GM20431 (cell line): Measurements from ENCODE around the gene RNH1.

Experiments
- in situ Hi-C: fragments of 300-500 bp; cut with MseI, MboI; formaldehyde crosslinking; loops from one replicate; pipeline ENCODE4 v1.15.0; 2020; ENCODE audit warnings: low sequenced_read_pairs; ENCODE audit not compliant: unreplicated experiment

RNH1 gene

GRCh38 chr11:538431-539051 is 31.5 kb upstream of the RNH1 start:
- in situ Hi-C loops, result no loop called here

DNA sequence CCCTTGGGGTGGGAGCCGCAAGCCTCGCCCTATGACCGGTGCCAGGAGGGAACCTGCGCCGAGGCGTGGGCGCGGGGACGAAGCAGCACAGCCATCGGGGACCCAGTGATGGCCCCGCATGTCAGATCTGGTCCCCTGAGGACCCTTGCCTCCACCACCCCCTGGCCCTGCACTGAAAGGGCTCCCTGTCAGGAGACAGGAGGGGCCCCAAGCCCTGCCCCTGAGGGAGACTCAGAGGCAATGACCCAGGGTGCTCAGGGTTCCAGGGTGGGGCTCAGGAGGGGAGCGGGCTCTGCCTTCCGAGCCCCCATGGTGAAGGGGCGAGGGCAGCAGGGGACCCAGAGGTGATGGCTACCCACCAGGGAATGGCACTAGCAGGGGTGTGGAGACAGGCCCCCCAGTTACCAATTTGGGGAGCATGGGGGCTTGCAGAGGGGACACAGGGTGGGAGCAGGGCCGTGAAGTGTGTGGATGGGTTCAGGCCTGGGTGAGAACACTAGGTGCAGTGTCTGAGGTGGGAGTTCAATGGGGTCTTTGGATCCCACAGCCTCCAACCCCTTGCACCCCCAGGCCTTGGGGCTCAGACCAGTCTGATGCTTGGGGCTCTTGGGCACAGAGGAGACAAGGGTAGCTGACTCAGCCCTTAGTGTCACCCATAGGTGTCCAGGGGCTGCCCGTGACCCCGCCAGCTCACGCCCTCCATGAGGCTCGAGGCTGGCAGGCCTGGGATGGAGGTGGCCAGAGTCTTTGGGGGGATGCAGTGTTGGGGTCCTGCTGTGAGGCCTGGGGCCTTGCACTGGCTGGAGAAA is 30.8 kb upstream of the RNH1 start:
- in situ Hi-C loops, result no loop called here

DNA sequence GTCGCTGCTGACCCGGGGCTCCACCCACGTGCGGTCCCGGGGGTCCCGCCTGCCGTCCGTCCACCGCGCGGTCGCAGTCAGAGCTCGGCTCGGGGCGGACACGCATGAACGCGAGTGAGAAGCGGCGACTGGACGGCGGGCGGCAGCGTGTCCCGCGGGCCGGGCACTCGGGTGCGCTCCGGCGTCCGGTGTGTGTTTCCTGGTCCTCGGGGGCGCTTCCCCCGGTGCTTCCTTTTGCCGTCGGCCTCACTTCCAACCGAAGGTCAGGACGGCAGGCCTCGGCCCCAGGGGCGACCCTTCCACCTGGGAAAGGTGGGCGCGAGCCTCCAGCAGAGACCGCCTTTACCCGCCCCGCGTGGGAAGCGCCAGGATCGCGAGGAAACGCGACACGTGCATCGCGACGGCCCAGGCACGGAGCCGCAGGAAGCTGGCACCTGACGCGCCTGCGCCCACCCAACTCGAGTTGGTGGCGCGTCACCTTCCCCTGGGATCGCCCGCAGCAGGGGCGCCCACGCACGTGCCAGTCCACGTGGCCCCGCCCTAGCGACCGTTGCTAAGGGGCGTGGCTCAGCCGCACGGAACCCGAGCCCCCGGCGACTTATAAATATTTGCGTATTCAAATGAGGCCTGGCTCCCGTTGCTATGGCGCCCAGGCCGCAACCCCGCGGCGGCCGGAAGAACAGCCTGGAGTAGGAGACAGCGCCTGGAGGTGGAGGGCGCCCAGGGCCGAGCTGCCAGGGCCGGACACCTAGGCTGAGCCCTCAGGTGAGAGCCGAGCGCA is 30.0 kb upstream of the RNH1 start, which contains the start of gene LRRC56:
LRRC56 (plus strand) TSS at position 687 of the 781 bp plus-strand sequence. CDS start 3,158 bp downstream, outside the sequence.
- in situ Hi-C loops, result no loop called here

DNA sequence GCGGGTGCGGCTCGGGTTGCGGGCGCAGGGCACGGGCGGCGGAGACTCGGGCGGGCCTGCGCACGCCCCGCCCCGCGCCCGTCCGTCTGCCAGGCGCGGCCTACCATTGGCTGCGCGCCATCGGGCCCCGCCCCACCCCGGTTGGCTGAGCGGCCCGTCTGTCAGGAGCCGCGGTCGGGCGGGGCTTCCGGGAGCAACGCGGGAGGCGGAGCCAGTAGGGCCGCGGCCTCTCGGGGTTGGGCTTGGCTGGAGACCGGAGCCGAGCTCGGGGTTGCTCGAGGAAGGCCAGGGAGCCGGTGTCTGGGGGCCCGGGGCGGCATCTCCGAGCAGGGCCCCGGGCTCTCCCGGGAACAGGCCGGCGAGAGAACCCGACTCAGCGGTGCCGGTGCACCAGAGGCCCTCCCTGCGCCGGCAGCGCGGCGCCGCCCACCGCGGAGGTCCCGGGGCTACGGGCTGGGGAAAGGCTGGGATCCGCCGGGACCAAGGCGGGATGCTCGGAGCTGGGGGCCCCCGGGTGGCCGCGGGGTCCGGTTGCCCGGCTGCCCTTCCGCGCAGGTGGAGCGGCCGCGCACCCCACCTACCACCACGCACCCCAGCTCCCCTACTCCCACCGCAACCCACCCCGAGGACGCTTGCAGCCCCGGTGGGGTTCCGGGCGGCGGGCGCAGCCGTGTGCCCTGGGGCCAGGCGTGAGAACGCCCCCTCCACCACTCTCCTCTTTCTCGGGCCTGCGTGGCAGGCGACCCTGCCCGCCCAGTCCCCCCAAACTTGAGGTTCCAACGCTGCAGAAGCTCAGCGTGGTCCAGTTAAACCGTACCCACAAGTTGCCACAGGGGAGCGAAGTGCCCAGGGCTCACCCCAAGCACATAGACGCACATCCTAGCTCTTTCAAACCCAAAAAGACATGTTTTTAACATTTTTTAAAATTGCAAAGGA is 28.7 kb upstream of the RNH1 start, which contains the start of gene HRAS:
HRAS (minus strand) TSS at position 58 of the 936 bp plus-strand sequence.
- in situ Hi-C loops, result no loop called here

GRCh38 chr11:535210-535518 is 28.1 kb upstream of the RNH1 start:
- in situ Hi-C loops, result no loop called here

DNA sequence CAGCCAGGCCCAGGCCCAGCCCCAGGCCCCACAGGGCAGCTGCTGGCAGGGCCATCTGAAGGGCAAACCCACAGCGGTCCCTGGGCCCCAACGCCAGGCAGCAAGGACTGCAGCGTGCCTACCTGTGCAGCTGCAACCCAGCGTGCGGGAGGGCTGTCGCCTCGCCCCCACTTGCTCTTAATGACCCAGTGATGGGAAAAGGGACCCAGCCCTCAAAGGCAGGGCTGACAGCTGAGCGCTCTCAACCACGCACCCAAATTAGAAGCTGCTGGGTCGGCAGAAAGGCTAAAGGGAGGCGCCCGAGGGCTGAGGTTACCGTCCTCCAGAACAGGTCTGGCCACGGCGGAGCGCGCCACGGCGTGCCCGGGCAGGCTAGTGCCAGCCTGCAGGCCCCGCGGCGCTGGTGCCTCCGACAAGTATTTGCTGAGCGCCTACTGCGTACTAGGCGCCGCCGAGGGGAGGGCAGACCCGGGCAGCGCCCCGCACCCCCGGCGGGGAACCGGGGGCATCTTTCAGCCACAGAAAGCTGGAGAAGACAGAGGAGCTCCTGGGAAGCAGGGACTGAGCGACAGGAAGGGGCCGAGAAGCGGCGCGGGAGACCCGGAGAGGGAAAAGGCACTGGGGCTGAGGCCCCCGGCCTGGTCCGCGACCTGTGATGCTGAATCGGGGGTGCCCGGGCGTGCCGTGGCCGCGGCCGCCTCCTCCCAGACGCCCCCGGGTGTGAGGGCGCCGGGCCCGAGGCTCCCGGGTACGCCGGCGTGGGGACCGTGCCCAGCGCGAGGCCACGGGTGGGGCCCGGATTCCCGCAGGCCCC is 27.6 kb upstream of the RNH1 start:
- in situ Hi-C loops, result no loop called here

GRCh38 chr11:533586-534395 is 26.7 kb upstream of the RNH1 start:
- in situ Hi-C loops, result no loop called here

DNA sequence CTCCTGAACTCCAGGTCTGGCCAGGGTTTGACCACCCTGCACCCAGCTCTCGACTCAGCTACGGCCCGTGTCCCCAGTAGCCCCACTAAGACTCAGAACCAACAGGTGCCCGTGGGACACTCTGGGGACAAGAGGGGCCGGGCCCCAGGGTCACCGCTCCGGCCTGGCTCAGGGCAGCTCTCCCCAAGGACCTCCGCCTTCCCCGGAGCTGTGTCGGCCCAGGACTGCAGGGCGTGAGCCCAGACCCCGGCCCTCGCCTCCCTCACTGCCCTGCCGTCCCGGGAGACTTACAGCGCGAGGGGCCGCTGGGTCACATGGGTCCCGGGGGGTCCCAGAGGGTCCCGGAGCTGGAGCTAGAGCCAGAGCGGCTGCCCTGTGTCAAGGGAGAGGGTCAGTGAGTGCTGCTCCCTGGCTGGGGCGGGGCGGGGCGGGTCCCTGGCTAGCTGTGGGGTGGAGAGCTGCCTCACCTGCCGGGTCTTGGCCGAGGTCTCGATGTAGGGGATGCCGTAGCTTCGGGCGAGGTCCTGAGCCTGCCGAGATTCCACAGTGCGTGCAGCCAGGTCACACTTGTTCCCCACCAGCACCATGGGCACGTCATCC is 26.0 kb upstream of the RNH1 start:
- in situ Hi-C loops, result no loop called here

DNA sequence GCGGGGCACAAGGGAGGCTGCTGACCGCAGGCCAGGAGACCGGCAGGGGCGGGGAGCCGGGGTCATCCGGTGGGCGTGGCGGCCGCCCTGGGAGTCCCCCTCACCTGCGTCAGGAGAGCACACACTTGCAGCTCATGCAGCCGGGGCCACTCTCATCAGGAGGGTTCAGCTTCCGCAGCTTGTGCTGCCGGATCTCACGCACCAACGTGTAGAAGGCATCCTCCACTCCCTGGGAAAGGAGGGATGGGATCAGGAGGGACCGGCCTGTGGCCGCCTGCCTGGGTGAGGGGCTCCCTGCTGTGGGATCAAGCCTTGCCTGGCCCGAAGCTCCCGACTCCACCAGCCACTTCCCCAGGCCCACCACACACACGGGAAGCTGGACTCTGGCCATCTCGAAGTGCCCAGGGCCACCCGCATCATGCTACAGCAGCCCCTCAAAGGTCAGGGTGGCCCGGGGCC is 25.5 kb upstream of the RNH1 start:
- in situ Hi-C loops, result no loop called here

- in situ Hi-C loops, result no loop called here
Measured at GRCh38 chr11:531919-532526, 25.0 kb upstream of the RNH1 start.

DNA sequence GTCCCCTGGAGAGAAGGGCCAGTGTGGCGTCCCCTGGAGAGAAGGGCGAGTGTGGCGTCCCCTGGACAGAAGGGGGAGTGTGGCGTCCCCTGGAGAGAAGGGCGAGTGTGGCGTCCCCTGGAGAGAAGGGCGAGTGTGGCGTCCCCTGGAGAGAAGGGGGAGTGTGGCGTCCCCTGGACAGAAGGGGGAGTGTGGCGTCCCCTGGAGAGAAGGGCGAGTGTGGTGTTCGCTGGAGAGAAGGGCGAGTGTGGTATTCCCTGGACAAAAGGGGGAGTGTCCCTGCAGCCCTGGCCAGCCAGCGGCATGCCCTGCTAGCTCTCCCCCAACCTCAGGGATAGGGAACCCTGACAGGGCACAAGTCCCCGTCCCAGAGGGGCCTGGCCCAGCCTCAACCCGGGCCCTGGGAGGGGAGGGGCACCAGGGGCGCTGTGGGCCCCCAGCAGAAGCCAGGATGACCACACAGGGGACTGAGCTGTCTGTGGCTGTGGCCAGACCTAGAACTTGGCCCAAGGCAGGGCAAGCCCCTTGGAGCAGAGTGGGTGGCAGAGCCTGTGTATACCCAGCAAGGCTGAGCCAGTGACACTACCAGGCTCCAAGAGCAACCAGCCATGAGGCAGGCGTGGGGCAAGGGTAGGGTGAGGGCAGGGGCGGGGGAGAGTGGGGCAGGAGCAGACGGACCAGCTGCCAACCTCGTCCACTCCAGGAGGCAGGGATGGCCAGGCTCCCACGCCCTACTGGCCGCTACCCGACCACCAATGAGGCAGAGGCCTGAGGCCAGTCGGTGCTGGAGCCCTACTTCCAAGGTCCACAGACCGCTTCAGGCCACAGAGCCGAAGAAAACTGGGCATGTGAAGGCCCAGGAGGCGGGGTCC is 24.2 kb upstream of the RNH1 start:
- in situ Hi-C loops, result no loop called here

DNA sequence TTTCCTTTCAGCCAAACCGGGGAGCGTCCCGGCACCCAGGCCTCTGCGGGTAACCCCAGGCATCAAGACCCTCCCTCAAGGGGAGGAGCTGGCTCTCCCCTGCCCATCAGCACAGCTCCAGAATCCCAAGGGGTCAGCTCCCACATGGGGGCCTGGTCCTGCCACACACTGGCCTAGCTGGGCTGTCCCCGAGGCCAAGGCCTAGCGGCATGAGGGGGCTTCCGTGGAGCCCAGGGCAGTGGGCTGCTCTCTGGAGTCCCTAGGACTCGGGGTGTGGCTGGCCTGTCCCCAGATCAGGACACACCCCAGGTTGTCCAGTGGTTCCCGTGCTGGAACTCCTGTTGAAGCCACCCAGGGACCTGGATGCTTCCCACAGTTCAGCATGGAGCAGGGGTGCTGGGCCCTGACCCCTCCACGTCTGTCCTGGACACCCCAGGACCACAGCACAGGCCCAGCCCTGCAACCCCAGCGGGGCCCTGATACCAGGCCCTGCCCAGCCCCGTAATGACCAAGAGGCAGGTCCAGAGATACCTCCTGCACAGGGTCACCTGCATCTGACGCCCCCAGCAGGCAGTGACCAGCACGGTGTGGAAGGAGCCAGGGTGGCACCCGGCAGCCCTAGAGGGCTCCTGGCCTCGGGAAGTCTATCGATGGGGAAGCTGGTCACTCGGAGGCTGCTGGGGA is 22.8 kb upstream of the RNH1 start:
- in situ Hi-C loops, result no loop called here

GRCh38 chr11:528815-529727 is 22.0 kb upstream of the RNH1 start:
- in situ Hi-C loops, result no loop called here

DNA sequence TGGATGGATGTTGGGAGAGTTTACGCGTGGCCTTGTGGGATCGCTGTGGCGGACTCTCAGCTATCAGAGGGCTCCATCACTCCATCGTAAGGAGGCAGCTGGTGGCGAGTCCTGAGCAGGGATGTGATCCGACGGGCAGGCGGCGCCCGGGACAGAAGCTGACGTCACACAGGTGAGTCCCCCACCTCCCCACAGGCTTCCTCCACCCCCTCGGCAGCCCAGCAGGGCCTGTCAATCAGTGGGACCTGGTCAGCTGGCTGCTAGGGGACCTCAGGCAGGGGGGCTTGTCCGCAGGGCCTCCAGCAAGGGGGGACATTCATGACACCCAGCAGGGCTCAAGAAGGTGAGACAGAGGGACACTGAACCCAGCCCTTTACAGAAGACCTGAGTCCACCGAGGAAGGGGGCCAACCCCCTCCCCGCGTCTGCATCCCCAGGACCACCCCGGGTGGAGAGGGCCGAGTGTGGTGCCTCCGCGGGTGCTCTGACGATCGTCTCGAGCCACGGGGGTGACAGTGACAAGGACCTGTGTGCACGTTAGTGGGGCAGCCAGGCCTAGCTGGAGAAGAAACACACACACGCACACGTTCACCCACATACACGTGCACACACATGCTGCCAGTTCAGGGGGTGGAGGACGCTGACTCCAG is 21.2 kb upstream of the RNH1 start:
- in situ Hi-C loops, result no loop called here
